Stimulated activated CD4-positive, alpha-beta T cell treated with anti-CD3 and anti-CD28 coated beads, Interleukin-4, amount 100 ng/mL, for 4 hours (primary cell): ENCODE measurements around the gene MUTYH.
"Not testable (repeated sequence)": the region's sequence is repeated elsewhere in the genome, so short reads cannot be mapped to it uniquely, and the experiment has no call there.

ENCODE experiments used
- DNase-seq, 2 experiments: peaks; one replicate each; pipeline ENCODE4 v3.0.0-alpha.2; 2020

Gene MUTYH

DNA sequence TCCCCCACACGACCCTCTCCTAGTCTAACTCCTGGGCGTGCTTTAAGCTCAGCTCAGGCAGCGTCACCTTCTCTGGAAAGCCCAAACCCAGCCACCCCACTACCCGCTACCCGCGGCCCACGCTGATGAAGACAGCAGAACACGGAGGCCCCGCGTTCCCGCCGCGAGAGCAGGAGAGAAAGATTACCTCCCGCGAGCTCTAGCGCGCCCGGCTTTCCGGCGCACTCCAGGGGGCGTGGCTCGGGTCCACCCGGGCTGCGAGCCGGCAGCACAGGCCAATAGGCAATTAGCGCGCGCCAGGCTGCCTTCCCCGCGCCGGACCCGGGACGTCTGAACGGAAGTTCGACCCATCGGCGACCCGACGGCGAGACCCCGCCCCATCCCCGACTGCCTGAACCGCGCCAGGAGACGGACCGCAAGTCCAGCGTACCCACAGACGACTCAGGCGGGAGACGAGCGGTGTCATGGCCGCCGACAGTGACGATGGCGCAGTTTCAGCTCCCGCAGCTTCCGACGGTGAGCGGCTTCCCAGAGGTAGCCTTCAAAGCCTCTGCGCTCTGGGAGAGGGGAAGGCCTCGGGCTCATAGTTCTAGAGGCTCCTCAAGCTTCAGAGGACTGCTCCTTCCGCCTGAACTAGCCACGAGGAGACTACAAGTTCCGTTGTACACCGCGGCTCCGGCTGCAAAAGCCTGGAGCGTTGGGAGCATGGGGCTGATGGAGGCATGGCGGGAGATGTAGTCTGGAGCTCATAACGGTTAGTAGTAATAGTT is at the start of gene MUTYH, which contains the start of gene TOE1:
MUTYH (minus strand) TSS at position 652 of the 770 bp plus-strand sequence. CDS start 5,935 bp downstream, outside the sequence.
TOE1 (plus strand) TSS at position 382 of the 770 bp plus-strand sequence; CDS start at position 465, 83 bp downstream.
- DNase-seq, result peak; percentile 92 to 93

DNA sequence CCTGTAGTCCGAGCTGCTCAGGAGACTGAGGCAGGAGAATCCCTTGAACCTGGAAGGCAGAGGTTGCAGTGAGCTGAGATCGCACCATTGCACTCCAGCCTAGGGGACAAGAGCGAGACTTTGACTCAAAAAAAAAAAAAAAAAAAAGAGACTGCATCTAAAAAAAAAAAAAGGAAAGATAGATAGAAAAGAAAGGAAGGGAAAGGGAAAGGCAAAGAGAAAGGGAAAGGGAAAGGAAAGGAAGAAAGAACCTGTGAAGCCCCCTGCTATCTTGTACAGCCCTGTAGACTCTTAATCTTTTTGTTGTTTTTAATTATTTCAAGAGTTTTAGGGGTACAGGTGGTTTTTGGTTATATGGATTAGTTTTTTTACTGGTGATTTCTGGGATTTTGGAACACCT is 46.0 kb upstream of the MUTYH start:
- no peak for DNase-seq

- DNase-seq, result no peak
These were observed 45.1 kb upstream of the MUTYH start for GRCh38 chr1:45385302-45385701.

DNA sequence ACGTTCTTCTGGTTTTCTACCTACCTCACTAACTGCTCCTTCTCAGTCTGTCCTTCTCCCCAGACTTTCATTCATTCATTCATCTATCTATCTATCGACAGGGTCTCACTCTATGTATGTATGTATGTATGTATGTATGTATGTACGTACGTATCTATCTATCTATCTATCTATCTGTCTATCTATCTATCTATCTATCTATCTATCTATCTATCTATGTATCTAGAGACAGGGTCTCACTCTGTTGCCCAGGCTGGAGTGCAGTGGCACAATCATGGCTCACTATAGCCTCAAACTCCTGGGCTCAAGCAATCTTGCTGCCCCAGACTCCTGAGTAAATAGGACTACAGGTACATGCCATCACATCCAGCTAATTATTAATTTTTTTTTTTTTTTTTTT is 44.0 kb upstream of the MUTYH start:
- DNase-seq, result not testable (repeated sequence)

GRCh38 chr1:45383191-45383590 is 43.0 kb upstream of the MUTYH start:
- DNase-seq, result no peak

- DNase-seq, result no peak
These were observed 41.0 kb upstream of the MUTYH start for GRCh38 chr1:45381243-45381642.

GRCh38 chr1:45380730-45381129 is 40.5 kb upstream of the MUTYH start:
- no peak for DNase-seq

- no peak for DNase-seq
These were observed 39.9 kb upstream of the MUTYH start for GRCh38 chr1:45380125-45380524.

DNA sequence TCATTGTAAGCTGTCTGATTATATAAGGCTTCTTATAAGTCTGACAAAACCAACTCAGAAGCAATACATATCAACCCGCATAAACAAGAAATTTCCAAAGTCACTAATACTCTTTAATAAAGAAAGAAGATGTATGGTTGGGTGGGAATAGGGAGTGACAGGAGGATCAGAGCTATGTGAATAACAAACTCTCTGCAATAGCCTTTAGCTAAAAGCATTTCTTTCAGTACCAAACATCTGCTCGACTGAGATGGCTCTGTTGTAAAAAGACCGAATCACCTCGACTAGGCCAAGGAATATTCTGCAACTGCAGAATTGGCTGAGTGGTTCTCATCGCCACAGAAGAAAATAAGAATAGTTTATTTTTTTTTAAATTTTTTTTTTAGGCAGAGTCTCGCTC is 39.3 kb upstream of the MUTYH start:
- DNase-seq, result no peak

DNA sequence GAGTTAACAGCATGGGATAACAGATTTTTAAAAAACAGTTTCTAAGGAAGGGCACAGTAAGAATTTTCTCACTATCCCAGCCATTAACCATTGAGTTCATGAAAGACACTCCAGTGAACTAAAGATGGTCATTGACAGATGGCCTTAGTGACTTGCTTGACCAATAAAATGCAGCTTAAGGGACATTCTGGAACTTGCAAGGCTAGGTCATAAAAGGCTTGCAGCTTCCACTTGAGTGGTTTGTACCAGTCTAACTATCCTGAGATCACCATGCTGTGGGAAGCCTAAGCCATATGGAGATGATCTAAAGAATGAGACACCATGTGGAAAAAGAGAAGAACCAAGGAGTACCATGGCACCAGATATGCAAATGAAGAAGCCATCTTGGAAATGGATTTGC is 37.9 kb upstream of the MUTYH start:
- DNase-seq, result no peak

GRCh38 chr1:45375104-45376090 is 35.2 kb upstream of the MUTYH start:
- DNase-seq, result no peak

DNA sequence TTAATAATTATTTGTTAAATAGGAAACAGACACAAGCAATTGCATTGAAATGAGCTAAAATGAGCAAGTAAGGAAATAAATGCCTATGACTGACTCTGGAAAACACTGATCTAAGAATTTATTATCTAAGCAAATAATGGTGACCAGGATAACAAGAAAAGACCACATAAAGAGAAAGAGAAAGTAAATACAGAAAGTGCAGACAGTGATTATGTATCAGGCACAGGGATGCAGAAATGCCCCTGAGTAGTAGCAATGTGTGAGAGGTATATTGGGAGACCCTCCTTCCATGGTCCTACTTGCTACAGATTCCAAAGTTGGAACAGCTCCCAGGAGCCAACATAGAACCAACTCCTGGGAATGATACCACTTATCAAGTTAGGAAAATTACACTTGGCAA is 33.3 kb upstream of the MUTYH start:
- no peak for DNase-seq

- DNase-seq, result no peak
These were observed 30.3 kb upstream of the MUTYH start for GRCh38 chr1:45370575-45370974.

DNA sequence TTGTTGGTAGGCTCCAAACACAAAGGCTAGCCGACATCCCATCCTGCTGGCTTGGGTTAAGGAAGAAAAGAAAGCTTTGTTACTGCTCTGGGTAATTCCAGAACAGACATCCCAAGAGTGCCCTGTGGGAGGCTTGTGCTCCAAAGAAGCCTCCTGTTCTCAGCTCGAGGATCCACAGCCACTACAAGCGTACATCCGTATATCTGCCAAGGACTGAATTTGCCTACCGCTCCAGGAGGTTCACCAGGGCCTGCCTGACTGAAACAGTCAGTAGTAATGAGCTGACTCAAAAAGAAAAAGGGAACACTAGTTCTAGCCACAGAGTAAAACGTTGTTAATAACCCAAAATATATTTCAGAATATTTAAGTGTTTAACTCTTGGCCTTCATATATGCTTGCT is 24.8 kb upstream of the MUTYH start:
- no peak for DNase-seq

- no peak for DNase-seq
These were observed 24.1 kb upstream of the MUTYH start for GRCh38 chr1:45364294-45364693.

GRCh38 chr1:45360981-45361380 is 20.7 kb upstream of the MUTYH start:
- not testable (repeated sequence) for DNase-seq

- peak; percentile 31 to 42 for DNase-seq
These were observed 19.8 kb upstream of the MUTYH start for GRCh38 chr1:45359882-45360513.

GRCh38 chr1:45356186-45356585 is 15.9 kb upstream of the MUTYH start:
- DNase-seq, result no peak

DNA sequence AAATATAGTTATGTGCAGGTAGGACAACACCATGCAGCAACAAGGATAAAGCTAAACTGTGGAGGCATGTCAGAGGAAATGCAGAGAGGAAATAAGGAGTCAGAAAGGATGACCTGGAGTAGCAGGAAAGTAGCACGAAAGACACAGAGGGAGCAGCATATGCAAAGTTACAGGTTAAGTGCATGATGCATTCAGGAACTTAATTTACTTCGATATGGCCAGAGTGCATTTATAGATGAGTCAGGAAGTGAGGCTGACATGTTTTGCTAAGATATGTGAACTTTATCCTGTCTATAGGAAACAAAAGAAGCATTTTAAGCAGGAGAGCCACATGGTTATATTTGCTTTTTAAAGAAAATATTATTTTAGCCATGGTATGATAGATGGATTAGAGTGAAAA is 15.4 kb upstream of the MUTYH start:
- DNase-seq, result no peak

DNA sequence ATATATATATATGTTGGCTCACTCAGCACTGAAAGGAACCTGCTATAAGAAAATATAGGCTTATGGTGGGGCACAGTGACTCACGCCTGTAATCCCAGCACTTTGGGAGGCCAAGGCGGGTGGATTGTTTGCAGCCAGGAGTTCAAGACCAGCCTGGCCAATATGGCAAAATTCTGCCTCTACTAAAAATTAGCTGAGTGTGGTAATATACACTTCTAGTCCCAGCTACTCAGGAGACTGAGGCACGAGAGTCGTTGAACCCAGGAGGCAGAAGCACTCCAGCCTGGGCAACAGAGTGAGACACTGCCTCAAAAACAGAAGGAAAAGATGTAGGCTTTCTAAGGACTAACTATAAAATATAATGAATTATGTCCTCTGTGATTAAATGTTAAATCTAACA is 14.6 kb upstream of the MUTYH start:
- no peak for DNase-seq

DNA sequence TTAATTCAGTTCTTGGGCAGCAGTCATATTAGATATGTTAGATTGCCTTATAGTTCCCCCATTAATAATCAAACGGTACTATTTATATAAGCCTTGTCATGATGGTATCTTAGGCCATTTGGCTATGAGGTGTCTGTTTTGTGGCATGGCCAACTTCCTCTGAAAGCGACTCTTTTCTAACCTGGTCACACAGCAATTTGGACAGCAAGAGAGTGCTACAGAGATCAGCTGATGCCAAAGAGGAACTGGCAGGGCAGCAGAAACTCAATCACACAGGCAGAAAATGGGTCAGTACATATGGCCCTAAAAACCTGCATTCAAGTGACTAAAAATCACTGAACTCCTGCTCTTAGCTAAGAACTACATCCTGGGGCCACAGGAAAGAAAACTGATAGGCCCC is 13.4 kb upstream of the MUTYH start:
- DNase-seq, result no peak

DNA sequence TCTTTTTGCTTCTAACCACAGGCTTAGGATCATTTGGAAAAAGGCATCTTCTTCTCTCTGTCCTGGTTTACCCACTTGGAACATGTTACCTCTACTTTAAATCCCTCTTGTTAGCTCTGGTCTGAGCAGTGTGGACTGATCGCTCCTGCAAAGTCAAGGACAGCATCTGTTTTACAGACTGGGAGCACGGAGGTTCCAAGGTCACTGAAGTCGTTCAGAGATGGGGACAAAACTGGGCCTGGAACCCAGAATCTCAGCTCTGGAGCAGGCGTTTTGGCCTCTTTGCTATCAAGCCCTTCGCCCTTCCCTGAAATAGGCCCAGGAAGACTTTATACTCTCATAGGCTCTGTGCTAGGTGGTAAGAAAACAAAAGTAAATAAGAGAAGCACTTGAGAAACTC is 11.3 kb upstream of the MUTYH start:
- DNase-seq, result no peak

GRCh38 chr1:45348966-45349677 is 8.9 kb upstream of the MUTYH start:
- DNase-seq, result no peak
